OCI-M2 (cell line): ENCODE measurements around the gene UTP18.
"Not testable (repeated sequence)": the region's sequence is repeated elsewhere in the genome, so short reads cannot be mapped to it uniquely, and the experiment has no call there.

Source experiments
- DNase-seq: peaks from one replicate; lab custom pipeline; 2025; ENCODE audit not compliant: unreplicated experiment; lab: John Stamatoyannopoulos, UW

Gene UTP18

DNA sequence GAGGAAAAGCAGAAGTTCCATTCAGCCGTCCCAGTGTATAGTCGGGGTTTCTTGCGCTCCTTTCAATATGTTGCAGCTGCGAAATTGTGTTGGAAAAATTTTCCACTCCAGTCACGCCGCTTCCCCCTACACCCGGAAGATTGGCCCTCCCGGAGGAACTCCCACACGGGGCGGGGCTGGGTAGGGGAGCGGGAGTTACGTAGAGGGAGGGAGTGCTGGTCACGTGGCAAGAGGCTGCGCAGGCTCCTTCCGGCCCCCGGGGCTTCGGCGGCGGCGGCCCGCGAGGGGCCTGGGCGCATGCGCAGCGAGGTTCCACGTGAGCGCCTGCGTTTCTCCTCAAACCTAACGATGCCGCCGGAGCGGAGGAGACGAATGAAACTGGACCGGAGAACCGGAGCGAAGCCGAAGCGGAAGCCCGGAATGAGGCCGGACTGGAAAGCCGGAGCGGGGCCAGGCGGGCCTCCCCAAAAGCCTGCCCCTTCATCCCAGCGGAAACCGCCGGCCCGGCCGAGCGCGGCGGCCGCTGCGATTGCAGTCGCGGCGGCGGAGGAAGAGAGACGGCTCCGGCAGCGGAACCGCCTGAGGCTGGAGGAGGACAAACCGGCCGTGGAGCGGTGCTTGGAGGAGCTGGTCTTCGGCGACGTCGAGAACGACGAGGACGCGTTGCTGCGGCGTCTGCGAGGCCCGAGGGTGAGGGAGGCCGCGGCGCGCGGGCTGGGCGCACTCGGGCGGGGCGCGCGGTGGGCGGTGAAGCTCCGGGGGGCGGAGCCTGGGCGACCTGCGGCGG, at the start of gene UTP18:
Gene UTP18 (plus strand): TSS at position 310 of the 787 bp plus-strand sequence. CDS start 39 bp downstream, at position 349.
- peak; percentile 82 for DNase-seq

DNA sequence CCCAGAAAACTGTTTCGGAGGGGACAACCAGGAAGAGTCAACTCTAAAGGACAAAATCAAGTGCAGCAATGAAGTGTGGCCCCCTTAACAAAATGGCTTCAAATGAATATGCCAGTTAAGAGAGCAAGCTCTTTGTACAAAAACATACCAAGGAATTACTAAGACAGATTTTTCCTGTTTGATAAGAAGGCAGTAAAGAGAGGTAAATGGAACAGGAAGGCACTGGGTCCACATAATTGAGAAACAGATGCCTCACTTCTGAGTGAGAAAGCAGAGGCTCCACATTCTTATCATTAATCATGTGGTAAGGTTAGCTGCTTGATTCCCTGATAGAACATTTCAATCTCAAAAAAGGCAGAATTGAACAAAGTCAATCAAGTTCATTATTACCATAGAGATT, 45.4 kb upstream of the UTP18 start:
- no peak for DNase-seq

DNA sequence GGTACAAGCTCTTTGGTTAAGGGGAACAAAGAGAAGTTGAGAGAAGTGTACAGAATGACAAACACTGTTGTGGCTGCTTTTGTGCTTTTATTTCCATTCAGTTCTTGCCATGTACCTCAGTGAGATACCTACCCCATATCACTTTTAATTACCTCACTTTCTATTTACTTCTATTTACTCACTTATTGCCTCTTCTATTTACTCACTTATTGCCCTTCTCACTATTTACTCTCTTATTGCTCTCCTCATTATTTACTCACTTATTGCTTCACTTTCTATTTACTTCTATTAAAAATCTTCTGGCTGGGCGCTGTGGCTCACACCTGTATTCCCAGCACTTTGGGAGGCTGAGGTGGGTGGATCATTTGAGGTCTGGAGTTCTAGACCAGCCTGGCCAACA, 42.4 kb upstream of the UTP18 start:
- no peak for DNase-seq

DNA sequence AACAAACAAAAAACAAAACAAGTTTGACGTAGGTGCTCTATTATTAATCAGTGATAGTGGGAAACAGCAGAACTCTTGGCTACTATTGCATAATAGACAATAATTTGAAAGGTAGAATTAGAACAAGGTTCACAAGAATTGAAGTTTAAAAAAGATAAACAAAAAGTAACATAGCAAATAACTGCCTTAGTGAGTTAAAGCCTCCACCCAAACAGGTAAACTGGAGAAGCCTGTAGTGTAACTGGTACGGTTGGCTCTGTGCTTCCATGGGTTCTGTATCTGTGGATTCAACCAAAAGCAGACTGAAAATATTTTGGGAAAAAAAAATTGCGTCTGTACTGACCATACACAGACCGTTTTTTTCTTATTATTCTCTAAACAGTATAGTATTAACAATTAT, 39.0 kb upstream of the UTP18 start:
- DNase-seq: no peak

DNA sequence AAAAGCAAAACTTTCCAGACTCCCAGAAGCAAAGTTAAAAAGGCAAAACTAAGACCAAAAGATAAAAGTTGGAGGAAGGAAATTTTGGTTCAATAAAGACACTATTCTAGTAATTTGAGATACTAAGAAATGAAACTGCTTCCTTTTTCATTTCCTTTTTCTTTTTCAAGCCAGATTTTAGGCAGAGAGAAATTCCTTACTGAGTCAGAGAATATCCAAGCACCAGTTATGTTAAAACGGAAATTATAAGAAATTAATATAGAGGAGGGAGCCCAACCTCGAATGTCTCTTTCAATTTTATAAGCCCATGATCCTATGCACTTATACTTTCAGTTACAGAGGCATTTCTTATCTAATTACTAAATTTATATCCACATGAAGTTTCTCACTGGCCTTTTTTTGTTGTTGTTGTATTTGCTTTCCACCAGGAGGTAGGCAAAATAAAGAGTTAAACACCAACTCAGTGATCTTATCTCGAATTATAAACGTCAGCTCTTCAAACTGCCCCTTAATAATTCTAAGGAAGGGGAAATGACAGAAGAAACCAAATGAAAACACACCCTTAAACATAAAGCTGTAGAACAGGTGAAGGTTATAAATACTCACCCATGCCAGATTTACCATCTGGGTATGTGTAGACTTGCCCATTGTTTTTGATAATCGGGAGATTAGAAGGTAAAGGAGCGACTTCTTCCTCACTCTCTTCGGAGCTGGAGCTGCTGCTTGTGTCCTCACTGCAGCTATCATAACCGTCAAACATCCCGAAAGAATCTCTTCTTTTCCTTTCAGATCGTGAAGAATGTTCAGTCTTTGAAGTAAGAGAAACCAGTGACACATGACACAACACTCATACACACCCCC, 35.7 kb upstream of the UTP18 start:
- no peak for DNase-seq

DNA sequence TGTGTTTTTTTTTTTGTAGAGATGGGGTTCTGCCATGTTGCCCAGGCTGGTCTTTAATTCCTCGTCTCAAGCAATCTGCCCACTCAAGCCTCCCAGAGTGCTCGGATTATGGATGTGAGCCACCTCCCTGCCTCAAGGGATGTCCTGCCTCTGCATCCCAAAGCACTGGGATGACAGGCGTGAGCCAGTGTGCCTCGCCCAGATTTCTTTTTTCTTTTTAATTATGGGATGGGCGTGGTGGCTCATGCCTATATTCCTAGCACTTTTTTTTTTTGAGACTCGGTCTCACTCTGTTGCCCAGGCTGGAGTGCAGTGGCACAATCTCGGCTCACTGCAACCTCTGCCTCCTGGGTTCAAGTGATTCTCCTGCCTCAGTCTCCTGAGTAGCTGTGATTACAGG, 34.8 kb upstream of the UTP18 start:
- not testable (repeated sequence) for DNase-seq

DNA sequence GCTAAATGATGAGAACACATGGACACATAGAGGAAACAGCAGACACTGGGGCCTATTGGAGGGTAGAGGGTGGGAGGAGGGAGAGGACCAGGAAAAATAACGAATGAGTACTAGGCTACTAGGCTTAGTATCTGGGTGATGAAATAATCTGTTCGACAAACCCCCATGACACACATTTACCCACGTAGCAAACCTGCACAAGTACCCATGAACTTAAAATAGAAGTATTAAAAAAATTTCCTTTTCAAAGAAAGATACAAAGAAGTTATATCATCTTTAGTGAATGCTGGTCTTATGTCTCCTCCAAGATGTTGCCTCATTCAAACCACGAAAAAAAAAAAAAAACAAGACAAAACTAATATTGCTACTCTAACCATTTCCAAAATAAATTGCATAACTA, 32.2 kb upstream of the UTP18 start:
- DNase-seq: no peak

DNA sequence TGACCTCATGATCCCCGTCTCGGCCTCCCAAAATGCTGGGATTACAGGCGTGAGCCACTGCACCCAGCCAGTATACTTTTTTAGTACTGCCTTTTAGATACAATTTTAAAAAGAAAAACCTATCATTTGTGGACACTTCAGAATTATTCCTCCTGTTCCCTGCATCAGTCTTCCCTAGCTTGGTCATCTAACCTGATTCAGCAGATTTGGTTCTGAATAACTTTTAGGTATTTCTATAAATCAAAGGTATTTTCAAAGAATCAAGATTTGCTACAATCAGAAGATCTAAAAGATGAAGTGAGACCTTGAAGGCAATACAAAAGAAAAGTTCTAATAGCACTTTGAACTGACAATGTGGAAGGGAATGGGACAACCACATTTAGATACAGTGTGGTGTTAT, 30.5 kb upstream of the UTP18 start:
- DNase-seq: no peak

DNA sequence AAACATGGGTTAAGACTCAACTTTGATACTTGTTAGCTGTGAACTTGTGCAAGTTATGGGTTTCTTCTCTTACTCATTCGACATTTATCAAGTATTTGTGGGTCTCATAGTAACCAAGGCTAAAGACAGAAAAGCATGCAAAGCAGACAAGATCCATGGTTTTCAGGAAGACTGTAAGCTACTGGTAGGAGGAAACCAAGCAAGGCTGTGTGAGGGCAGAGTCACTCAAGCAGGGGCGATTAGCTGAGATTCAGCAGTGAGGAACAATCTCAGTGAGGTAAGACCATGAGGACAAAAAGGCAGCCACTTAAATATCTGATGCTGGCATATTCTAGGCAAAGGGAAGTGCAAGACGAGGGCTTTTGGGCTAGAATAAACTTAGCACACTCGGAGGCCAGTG, 30.0 kb upstream of the UTP18 start:
- DNase-seq: no peak

DNA sequence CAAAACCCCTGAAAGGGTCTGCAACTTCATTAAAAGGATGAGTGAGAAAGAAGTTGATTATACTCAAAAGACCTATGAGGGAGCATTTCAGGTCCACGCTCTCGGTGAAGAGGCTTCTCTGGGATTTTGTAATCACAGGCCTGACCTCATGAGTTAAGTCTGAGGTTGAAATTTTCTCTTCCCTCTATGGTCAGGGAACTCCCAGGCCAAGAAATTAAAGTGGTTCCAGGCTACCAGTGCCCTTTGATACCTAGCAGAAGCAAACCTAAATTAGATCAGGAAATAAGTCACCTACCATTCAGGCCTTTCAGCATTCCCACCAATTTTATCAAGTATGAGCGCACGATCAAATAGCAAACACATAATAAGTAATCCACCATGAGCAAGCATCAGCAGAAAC, 28.3 kb upstream of the UTP18 start:
- no peak for DNase-seq

DNA sequence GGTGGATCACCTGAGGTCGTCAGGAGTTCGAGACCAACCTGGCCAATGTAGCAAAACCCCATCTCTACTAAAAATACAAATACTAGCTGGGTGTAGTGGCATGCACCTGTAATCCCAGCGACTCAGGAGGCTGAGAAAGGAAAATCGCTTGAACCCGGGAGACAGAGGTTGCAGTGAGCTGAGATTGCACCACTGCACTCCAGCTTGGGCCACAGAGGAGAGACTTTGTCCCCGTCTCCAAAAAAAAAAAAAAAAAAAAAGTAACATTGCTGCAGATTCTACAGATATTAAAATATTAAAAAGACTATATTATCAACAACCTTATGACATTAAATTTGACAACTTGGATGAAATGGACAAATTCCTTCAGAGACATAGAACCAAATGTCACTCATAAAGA, 26.2 kb upstream of the UTP18 start:
- DNase-seq: no peak

DNA sequence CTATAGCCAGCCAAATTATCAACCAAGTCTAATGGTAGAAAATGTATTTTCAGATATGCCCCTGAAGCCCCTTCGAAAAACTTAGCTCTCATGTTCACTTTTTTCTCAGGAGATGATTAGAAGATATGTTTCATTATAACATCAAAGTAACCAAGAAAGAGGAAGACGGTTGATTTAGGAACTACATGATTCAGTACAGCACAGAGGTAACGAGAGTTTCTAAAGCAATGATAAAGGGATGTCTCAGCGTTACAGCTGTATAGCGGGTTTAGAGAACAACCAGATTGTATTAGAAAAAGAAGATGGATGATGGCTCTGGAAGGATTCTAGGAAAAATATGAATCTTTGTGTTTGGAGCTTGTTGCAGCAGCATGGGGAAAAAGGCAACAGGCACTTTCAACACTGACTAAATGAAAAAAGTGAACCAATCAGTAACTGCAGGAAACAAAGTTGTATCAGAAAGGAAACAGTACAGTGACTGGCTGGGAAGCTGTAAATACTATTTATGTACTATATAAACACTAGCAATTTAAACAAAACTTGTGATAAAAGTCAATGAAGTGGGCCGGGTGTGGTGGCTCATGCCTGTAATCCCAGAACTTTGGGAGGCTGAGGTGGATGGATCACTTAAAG, 22.0 kb upstream of the UTP18 start:
- no peak for DNase-seq

DNA sequence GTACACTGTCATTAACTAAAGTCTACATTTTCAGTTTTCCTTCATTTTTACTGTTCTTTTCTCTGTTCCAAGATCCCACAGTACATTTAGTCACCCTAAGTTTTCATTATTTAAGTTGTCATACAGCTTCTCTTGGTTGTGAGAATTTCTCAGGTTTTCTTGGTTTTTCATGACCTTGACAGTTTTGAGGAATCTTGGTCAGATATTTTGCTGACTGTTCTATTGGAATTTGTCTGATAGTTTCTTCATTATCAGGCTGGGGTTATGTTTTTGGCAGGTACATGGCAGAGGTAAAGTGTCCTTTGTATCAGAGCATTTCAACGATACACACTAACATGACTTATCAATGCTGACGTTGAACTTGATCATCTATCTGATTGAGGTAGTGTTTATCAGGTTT, 20.1 kb upstream of the UTP18 start:
- DNase-seq: no peak

DNA sequence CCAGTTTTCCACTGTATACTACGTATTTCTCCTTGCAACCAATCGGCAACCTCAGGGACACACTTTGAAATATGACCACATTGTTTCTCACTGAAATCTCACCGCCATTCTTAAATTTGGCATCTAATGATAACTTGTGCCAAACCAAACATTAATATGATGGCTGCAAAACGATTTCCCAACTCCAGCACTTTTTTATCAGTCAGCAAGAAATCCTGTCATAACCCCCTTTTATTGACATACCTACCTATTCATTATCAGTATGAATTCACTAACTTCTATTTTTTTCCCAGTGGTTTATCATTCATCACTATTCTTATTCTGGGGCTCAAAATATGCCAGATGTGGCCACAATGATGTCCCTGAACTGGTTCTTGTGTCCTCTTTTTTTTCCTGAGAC, 16.3 kb upstream of the UTP18 start:
- DNase-seq: no peak

DNA sequence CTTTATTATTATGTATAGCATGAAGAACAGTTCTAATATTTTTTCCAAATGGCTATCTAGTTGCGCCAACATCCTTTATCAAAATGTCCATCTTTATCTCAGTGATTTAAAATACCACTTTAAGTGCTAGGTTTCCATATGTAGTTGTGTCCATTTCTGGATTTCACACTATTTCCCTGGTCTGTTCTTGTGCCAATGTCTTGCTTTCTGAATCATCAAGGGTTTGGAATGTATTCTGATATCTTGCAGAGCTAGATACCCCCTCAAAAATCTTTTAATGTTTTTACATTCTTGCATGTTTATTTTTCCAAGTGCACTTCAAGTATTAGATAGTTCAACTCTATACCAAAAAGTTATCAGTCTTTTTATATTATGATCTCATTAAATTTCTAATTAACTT, 14.8 kb upstream of the UTP18 start:
- no peak for DNase-seq

DNA sequence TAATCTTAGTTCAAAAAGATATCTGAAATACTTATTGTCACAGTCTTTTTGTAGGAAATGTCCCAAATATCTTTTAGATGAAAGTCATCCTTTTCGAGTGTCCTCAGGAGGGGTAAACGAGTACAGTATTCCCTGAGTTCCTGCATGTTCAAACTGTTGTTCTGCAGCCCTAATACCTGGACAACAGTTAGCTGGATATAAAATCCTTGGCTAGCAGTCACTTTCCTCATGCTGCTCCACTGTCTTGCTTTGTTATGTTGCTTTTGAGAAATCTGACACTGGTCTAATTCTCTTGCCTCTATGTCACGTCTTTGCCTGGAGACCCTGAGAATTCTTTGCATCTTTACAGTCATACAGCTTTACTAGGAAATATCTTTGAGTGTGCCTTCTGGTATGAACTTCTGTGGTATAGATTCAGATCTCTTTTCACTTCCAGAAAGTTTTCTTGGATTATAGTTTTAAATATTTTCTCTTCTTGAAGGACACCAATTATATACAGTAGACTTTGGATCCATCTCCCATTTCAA, 10.0 kb upstream of the UTP18 start:
- DNase-seq: no peak

DNA sequence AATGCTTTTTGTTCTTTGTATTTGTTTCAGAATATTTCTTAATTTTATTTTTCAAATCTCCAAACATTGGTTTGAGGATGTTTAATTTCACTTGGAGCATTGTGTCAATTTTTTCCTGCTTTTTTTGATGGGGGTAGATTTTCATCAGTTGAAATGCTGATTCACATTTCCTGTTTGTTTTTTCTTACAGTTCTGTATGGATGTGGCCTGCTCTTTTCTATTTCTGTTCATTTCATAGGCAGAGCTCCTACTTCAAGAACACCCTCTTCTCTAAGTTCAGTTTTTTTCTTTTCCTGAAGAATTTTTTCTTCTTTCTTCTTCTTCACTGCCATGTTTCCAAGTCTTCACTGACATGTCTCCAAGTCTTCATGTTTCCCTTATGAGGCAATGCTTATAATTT, 9.3 kb upstream of the UTP18 start:
- DNase-seq: no peak

DNA sequence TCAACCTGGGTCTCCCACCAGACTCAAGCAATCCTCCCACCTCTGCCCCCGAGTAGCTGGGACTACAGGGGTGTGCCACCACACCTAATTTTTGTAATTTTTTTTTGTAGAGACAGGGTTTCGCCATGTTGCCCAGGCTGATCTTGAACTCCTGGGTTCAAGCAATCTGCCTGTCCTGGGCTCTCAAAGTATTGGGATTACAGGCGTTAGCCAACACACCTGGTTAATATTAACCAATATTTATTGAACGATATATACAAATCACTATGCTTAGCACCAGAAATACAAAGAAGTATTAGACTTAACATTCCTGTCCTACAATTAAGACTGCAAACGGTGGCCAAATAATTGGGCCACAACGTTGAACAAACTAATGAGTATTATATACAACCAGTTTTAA, 4.7 kb upstream of the UTP18 start:
- DNase-seq: no peak

DNA sequence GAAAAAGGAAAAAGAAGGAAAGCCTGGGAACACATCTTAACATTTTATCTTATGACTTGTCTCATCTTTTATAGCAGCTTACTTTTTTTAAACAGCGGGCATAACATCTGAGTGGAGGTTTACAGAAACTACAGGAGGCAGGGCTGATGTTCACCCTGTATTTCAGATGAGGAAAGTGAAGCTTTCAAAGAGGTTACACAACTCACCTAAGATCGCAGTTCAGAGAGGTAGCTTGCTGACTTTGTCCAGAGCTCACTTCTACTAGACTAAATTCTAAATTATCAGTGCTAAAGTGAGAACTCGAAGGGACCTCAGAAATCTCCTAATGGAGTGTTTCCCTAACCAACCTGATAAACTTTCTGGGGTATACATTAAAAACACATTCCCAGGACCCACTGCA, 4.2 kb upstream of the UTP18 start:
- DNase-seq: no peak

DNA sequence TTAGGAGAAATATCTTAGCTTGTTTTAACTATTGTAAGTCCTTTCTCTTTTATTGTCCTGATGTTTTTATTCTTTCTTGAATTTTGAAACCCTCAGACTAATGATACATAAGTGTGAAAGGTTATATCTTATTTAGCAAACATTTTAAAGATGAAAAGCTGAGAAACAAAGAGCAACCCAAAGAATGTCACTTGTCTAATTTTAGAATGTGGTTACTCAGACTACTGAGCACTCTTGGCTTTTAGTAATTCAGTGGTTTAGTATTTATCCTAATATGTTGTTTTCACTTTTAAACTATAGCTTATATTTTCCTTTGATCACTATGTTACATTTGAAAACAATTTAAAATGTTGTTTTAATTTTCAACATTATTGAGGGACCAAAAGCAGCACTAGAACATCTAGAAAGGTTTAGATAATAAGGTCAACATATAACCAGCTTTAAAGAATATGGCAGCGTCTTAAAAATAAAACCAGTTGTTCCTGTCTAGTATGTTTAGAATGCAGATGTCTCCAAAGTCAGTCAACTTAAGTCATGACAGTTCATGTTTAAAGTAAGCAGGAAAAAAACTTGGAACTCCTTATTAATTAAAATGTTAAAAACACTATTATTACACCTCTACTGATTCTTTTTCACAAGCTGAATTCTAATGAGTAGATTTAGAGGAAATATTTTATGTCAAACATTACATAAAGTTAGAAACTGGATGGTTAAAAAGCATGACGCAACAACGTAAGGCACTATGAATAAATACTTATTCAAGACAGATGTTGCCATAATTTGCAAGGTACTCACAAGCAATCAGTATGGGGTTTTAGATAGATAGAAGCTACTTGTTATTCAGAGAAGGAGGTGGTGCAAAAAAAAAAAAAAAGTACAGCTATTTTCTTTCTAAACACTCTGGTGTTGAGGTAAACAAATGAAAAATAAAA, 2.9 kb upstream of the UTP18 start:
- DNase-seq: no peak
